ENCODE data around the gene TBL1X.

TBL1X gene

GRCh38 chrX:9619133-9619532 lies 154.3 kb downstream of the TBL1X start:
- no peak for DNase-seq (ENCODE audit: low read depth, low spot score)
- in situ Hi-C loops (cut with HindIII; ENCODE audit: low sequenced_read_pairs): no loop called here
- H3K4me3 ChIP-seq (ENCODE audit: low read depth, low read length): no peak overlapping the region
- no peak for TF ChIP-seq CTCF (IDR thresholded peaks at IDR 0.05; ENCODE audit: low read depth, low read length)

DNA sequence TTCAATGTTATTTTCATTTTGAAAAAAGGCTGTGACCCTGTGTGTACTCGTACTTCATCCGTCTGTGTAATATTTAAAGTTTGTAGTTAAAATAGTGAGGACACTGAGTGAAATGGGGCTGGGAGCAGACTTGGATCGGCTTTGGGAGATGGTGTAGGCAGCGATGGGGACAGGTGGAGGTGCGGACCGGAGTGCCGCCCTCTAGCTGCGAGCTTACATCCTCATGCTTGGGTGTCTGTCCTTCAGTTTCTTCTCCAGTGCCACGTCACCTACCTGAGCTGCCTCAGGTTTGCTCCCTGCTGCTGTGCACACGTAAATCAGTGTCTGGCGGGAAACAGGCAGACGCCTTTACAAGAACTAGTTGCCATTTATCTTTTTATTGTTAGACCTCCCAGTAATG lies 154.7 kb downstream of the TBL1X start:
- in situ Hi-C loops (cut with HindIII; ENCODE audit: low sequenced_read_pairs): no loop called here
- no peak for TF ChIP-seq CTCF (IDR thresholded peaks at IDR 0.05; ENCODE audit: low read depth, low read length)
- no peak for DNase-seq (ENCODE audit: low read depth, low spot score)
- no peak overlapping the region for H3K4me3 ChIP-seq (ENCODE audit: low read depth, low read length)

DNA sequence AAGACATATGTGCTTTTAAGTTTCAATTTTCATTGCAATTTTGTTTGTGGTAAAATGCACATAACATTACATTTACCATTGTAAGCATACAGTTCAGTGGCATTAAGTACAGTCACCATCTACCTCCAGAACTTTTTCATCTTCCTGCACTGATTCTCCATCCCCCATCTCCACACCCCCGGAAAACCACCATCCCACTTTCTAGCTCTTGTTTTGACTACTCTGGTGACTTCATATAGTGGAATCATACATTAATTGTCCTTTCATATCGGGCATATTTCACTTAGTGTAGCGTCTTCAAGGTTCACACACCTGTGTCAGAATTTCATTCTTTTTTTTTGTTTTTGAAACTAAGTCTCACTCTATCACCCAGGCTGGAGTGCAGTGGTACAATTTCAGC lies 157.3 kb downstream of the TBL1X start:
- H3K4me3 ChIP-seq (ENCODE audit: low read depth, low read length): no peak overlapping the region
- DNase-seq (ENCODE audit: low read depth, low spot score): no peak
- no peak for TF ChIP-seq CTCF (IDR thresholded peaks at IDR 0.05; ENCODE audit: low read depth, low read length)
- in situ Hi-C loops (cut with HindIII; ENCODE audit: low sequenced_read_pairs): no loop called here

DNA sequence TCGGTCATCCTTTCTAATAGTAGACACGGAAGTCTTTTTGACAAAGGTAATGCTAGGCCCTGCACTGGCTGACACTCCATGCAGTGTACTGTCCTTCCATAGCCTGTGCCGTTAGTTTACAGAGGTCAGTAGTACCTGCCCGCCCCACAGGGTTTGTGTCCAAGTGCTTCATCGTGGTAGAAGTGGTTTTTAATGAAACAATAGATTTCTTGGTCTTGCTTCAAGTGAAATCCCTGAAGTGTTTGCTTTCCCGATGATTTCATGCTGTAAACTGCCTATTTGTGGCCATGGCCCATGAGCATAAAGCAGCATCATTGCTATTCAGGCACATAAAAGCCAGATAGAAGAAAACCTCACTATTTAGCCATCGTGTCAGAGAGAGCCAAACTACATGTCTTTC lies 161.5 kb downstream of the TBL1X start:
- TF ChIP-seq CTCF (IDR thresholded peaks at IDR 0.05; ENCODE audit: low read depth, low read length): no peak
- no peak overlapping the region for H3K4me3 ChIP-seq (ENCODE audit: low read depth, low read length)
- in situ Hi-C loops (cut with HindIII; ENCODE audit: low sequenced_read_pairs): no loop called here
- peak; percentile 38 for DNase-seq (ENCODE audit: low read depth, low spot score)

DNA sequence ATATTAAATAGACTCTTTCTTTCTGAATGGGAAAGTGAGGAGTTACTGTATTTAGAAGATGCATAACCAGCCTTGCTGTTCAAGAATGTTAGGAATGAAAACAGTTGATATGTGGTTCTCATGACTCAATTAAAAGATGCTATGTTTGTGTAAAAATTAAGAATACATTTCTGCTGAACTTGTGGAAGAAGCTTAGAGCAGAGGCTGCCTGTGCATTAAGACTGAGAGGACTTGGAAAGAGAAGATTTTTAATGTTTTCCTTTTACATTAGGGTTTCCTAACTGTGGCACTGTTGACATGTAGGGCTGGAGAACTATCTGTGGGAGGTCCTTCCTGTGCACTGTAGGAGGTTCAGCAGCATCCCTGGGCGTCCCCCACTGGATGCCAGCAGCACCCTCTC lies 163.1 kb downstream of the TBL1X start:
- no peak for DNase-seq (ENCODE audit: low read depth, low spot score)
- TF ChIP-seq CTCF (IDR thresholded peaks at IDR 0.05; ENCODE audit: low read depth, low read length): no peak
- in situ Hi-C loops (cut with HindIII; ENCODE audit: low sequenced_read_pairs): no loop called here
- H3K4me3 ChIP-seq (ENCODE audit: low read depth, low read length): no peak overlapping the region

DNA sequence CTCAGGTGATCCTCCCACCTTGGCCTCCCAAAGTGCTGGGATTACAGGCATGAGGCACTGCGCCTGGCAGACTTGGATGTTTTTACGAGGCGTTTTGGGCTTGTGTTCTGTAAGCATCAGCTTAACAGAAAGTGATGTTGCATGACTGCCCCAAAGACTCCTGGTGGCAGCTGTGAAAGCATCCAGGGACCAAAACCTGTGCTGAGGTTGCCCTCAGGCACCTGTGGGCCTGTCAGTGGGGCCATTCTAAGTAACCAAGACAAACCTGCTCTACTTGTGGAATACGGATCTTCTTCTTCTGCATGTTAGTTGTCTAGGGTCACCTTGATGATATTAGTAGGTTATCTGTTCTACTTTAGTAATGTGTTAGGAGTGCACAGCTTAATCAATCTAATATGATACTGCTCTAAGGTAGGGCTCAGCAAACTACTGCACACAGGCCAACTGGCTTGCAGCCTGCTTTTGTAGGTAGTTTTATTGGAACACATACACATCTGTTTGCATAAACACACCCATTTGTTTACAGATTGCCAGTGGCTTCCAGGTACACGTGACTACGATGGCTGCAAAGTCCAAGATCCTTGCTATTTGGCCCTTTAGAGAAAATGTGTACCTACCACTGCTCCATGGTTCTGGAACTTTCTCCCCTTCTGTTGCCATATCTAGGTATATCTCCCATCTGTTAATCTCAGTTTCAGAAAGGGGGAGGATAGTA lies 164.1 kb downstream of the TBL1X start:
- no peak for DNase-seq (ENCODE audit: low read depth, low spot score)
- H3K4me3 ChIP-seq (ENCODE audit: low read depth, low read length): no peak overlapping the region
- in situ Hi-C loops (cut with HindIII; ENCODE audit: low sequenced_read_pairs): no loop called here
- TF ChIP-seq CTCF (IDR thresholded peaks at IDR 0.05; ENCODE audit: low read depth, low read length): no peak

Measured in astrocyte of the spinal cord (primary cell).